GM21576 (cell line): ENCODE data around the gene RPAP3.

Experiments used
- ATAC-seq: cut with Tn5 transposase; IDR thresholded peaks from one replicate; pipeline ENCODE4 v1.9.1; 2021; ENCODE audit warnings: mild to moderate bottlenecking, moderate library complexity; ENCODE audit not compliant: unreplicated experiment

The RPAP3 gene

DNA sequence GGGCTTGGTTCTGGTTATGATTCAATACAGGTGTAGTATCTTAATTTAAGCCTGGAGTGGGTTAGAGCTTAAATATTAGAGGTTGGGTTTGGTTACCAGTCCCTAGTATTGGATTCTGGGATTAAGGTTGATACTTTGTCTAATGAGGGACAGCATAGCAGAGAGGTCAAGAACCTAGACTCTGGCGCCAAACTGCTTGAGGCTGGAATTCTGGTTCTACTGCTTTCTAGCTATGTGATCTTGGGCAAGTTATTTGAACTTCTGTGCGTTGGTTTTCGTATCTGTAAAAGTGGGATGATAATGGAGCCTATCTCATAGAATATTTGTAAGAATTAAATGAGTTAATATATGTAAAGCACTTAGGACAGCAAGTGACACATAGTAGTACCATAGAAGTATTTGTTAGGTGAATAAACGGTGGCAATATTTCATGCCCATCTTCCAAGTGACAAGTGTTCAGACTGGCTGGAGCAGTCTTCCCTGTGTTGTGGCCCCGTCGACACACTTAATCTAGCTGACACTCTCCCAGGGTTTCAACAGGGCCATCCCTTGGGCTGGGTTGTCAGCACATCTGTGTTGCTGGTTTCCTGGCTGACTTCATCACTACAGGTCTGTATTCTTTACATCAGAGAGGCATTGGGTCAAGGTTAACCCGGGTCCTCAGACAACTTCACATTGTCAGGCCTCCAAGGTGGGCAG is 16.5 kb upstream of the RPAP3 start:
- no peak for ATAC-seq

DNA sequence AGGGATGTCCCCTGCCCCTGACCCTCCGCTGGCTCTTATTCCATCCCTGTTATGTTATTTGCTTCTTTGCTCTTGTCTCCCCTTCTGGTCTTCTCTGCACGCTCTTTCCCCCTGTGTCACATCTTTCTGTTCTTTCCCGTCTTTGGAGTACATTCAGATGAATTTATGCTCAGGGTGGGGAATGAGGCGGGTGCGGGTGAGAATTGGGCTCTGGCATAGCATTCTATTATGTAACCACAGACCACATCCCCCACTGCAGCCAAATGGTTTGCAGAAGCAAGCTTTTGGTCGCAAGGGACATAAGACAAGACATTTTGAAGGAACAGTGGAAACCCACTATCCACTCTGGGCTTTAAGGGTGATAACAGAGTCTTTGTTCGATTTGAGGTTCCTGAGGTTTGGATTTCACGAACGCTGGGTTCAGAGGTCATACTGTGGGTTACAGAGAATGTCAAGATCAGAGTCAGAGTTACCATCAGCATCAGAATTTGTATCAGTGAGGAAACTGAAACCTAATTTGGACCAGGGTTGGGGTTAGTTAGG is 15.7 kb upstream of the RPAP3 start:
- no peak for ATAC-seq

DNA sequence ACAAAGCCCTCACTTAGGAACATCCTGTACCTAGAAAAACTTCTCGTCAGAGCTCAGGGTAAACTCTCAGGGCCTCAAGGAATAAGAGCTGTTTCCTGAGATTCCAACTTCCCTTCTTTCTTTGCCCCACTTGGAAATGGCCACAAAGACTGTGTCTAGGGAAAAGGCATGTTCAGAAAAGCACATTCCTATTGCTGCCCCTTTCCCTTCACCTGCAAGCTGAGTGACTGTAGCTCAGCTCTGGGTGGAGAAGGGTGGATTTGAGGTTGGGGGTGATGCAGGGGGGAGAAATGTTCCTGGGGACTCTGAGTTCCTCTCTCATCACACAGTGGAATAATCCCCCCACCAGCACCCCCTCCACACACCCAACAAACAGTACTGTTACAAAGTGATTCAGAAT is 12.7 kb upstream of the RPAP3 start:
- no peak for ATAC-seq

DNA sequence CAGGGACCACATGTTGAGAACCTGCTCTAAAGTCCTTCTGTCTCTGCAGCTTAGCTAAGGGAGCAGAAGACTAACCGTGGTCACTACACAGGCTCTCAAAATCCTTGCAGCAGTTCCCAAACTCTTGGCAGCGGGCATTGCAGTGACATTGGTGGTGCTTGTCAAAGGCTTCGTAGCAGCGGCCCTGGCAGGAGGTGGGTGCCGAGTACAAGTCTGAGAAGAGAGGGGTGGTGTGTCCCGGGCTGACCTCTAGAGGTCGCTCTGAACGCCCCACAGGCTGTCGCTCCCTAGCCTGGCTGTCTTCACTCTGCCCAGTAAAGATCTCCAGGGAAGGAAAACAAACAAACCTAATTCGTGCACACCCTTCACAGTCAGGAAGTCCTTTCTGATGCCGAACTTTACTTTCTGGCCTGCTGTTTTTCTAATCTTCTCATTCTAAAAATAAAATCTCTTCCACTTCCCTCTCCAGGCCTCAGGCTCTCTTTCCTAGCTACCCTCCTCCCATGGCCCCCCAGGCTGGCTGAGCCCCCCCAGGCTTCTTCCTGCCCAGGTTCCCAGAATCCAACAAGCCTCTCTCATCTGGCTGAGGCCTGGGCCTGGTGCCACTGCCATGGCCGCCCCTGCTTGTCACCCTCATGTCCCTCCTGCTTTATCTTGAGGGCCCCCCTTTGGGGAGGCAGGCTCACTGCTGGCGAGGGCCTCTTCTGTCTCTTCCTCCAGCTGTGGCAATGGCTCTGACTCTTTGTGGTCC is 11.8 kb upstream of the RPAP3 start:
- no peak for ATAC-seq

DNA sequence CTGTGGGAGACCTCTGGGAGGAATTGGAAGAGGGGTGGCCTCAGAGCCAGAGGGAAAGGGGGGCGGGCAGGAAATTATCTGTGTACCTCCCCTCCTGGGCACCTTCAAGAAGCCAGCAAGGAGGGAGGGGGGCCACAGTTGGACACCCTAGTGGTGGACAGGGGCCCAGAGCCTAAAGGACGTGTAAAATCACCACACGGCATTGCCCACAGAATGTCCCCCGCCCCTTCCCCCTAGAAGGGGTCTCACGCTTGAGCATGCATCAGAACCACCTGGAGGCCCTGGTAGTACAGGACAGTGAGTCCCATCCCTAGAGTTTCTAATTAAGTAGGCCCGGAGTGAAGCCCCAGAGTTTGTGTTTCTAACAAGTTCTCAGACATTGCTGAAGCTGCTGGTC is 11.2 kb upstream of the RPAP3 start:
- no peak for ATAC-seq

DNA sequence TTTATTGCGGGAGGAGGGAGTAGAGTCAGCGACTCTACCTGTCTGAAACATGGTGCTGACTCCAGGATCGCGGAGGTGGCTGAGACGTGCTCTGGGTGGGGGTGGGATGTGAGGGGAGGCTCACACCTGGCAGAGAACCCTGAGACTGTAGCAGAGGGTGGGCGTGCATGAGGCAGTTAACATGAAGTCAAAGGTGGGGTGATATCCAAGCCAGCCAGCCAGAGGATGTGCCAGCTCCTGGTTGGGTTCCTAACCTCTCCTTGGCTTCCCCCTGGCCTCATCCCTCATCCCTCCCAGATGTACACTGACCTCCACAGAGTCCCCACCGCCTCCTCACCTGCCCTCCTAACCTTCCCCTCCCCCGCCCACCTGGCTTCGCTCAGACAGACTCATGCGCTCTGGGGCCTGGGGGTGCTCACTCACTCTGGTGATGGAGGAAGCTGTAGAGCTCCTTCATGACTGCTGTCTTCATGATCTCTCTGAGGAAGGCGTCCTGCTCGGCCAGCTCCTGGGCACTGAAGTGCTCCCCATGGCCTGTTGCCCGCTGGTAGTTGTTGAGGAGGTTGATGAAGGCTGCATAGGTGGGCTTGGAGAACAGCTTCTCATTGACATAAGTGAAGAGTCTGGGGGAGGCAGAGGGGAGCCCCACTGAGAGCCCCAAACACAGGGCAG is 10.2 kb upstream of the RPAP3 start:
- no peak for ATAC-seq

DNA sequence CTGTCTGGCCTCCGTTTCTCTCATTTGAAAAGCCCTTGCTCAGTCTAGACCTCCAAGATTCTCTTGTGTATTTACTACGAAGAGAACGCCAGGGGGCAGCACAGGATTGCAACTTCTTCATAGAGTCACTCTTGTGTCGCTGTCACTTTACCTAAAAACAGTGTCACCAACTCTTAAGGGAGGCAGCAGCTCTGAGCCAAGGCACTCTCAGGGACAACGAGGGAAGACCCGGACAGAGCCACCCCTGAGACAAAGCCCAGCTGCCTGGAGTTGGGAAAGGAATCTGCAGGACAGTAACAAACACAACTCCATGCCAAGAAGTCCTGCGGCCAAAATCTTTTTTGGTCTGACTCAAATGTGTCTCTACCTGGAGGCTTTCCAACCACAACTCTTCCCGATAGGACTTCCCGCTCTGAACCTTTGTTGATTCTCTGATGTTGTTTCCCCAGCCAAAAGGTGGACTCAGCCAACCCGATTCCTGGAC is 9.6 kb upstream of the RPAP3 start:
- ATAC-seq, result peak; percentile 82

DNA sequence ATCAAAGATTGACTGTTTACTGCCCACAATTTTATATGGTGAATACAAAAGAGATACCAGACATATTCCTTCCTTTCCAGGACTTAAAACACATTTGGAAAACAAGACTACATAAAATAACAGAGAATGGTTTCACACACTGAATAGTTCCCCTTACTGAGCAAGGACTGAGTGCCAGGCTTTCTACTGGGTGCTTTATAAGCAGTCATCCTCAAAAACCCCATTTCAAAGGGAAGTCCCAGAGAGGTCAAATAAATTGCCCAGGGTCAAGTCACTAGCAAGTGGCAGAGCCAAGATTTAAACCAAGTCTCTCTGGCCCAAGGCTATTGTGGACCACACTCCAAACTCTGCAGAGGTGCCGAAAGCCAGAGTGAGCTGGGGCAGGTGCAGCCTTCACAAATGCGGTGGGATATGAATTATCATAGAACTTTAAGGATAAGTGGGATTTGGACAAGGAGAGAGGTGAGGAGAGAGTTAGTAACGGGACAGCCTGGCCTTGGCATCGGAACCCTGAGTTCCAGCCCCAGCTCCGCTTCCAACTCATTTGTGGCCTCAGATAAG is 9.1 kb upstream of the RPAP3 start:
- no peak for ATAC-seq

DNA sequence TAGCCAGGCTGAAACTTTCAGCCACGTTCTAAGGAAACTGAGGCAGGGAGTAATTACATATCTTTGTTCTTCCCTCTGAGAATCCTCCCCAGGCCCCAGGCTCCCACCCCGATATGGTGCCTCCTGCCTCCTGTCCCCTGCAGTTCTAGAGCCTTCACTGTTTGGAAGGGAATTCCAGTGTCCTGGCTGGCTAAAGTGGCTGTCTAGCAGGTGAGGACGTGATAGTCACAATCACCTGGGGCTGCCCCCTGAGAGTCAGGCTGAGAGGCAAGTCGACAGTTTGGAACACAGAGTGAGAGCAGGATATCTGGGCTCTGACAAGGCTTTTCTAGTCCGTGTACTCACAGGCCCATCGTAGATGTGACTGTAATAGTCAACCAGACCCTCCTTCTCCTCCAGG is 6.3 kb upstream of the RPAP3 start:
- no peak for ATAC-seq

DNA sequence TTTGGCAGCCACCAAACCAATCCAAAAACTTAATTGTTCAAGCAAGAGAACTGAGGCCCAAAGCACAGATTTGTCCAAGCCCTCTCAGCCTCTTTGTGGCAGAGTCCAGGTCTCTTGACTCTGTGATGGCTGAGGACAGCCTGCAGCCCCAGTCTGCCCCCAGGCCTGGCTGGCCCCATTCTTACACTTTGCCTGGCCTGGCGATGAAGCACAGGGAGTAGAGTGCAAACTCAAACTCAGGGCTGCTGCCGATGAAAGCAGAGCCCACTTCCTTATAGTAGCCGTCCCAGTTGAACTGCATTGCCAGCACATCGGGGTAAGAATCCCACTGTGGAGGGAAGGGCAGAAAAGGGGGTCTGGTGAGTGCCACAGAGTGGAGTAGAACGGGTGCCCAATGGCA is 5.6 kb upstream of the RPAP3 start:
- no peak for ATAC-seq

DNA sequence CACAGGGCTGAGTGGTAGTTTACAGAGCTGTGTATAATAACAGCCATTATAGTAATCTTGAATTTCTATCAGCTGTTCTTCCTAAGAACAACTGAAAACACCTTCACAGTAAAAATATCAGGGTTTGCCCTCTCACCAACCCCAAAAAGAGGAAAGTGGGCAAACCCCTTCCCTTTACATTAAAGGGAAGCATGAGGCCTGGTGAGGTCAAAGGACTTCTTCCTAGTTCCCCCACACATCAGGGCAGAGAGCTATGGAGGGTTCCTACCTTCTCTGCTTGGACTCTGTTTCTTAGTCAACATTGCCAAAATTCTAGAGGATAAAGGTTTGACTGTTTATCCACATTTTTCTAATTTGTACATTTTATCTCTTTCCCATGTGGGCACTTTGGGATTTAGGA is 4.4 kb upstream of the RPAP3 start:
- ATAC-seq, result no peak

DNA sequence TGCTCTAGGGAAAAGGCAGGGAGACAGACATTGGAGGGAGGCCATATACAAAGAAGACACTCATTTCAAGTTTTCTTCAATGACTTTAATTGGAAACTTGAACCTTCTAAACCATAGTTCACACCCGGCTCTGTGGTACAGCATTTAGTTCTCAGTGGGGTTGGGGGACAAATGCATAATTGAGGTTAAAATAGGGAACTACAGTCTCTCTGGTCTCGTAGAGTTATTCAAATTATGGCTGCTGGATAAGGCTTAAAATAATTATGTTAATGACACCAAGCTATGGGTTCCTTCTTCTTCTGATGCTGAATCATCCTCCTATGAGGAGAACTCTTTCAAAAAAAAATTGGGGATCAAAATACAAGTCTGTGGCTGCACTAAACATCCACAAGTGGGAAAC is 3.8 kb upstream of the RPAP3 start:
- no peak for ATAC-seq

DNA sequence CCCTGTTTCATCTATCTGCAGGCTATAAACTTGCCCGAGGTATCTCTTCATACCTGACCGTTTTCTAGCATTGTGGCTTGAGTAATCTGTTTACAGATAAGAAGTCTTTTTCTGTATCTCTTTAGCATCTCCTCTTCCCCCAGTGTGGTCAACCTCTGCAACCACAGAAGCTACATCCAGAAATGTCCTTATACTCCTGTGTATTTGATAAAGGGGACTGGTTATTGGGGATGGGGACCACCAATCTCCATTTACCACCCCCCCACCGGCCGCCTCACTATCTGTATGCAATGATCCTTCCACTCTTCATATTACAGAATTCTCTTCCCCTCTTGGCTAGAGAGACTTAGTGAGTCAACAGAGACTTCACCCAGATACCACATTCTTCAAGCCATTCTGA is 3.4 kb upstream of the RPAP3 start:
- no peak for ATAC-seq

DNA sequence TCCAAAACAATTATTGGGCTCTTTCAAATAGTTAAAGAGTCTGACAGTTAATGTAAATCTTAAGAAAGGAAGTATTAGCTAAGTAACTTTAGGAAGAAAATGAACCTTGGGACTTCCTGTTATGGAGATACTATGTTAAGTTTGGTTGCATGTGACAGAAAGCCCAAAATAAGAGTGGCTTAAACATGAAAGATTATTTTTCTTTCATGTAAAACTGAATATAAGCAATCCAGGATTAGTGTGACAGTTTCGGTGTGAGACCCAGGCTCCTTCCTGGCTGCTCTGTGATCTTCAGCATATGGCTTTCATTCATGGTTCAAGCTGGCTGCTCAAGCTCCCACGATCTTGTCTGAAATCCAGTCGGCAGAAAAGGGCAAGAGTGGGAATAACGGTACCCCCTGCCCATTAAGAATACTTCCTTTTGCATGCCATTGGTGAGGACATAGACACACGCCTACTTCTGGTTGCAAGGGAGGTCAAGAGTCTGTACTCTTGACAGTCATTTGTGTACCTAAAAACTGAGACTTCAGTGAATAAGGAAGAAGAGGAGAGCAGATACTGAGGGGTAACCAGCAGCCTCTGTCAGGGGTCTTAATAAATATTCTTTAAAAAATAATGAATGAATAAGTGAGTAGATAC is 2.2 kb upstream of the RPAP3 start:
- ATAC-seq, result no peak

DNA sequence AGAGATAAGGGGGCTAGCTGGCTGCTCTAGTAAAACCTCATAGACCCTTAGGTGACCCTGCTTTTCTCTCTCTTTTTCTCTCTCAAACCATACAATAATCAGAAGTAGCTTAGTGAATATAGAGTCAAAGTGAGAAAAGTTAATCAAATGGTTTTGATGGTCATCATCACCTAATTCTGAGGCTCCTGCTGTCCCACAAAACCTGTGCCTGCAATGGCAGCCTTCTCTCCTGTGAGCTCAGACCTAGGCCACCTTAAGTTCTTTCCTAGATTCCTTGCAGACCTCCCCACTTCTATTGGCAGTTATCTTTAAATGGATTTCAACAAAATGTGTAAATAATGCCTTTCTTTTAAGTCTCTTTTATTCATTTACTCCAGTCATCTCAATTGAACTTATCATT is 1.5 kb upstream of the RPAP3 start:
- ATAC-seq, result no peak

DNA sequence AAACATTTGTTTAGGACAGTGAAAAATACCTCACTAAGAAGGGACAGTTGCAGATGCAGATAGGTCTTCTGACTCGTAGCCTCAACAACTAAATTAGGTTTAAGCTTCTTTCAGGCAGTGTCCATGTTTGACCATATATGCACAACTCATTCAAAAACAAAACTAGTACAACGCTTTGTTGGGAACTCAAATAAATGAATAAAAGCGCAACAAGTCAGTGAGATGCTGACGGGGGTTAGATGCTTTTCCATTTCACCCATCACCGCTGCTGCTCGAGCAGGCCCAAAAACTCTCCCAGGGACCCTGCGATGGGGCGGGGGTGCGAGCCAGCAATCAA is 633 bp downstream of the RPAP3 start:
- no peak for ATAC-seq

DNA sequence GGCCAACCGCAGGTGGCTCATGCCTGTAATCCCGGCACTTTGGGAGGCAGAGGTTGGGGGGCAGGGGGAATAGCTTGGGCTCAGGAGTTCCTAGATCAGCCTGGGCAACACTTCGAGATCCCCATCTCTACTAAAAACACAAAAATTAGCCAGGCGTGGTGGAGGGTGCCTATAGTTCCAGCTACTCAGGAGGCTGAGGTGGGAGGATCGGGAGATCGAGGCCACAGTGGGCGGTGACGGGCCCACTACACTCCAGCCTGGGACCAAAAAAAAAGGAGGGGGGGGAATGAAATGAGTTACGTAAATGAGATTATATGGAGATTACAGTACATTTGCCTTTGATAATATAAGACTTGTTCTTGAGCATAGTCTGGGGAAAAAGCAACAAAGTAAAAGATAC is 1.1 kb downstream of the RPAP3 start:
- no peak for ATAC-seq

DNA sequence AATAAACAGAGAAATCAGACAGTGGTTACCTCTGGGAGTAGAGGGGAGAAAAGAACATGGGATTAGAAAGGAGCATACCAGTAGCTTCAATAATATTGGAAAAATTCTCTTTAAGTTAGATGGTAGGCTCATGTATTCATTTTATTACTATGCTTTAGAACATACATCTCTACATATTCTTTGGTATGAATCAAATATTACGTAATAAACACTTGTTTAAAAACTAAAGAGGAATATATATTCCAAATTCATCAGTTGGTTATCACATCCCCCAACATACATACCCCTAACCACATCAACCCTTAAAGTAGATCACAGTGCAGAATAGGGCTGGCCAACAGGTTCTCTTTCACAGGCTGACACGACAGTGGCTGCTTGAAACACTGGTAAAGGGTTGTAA is 5.6 kb downstream of the RPAP3 start:
- ATAC-seq, result no peak

DNA sequence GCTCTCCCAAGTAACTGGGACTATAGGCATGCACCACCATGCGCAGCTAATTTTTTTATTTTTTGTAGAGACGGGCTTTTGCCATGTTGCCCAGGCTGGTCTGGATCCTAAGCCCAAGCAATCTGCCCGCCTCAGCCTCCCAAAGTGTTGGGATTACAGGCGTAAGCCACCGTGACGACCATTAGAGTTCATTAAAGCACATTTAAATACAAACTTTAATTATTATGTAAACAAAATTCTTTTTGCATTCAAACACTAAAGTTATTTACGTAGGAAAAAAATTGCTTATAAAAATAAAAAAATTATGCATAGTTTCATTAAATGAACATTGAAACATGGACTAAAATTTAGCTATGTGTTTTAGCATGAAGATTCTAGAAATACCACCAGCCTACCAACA is 7.2 kb downstream of the RPAP3 start:
- ATAC-seq, result no peak

DNA sequence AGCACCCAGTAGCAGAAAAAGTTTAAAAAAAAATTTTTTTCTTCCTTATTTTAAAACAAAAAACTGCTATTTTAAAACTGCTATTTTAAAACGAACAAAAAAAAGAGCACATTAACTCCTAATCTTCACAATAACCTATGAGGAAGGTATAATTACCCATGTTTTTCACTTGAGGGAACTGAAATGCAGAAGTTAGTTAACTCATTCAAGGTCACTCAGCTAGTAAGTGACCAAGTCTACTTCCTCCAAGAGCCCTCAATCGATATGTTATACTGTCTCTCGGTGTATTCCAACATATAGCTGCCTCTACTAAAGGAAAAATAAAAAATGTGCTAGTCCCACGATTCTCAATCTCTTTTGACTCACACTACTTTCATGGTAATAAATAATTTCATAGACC is 7.8 kb downstream of the RPAP3 start:
- no peak for ATAC-seq

DNA sequence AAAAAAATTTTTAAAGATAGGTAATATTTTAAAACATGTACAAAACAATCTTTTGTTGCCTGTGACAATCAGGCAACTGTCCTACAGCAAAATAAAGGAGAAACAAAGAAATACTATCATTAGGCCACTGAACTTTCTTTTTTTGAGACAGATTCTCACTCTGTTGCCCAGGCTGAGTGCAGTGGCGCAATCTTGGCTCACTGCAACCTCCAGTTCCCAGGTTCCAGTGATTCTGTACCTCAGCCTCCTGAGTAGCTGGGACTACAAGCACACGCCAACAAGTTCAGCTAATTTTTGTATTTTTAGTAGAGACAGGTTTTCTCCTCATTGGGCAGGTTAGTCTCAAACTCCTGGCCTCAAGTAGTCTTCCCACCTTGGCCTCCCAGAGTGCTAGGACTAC is 16.6 kb downstream of the RPAP3 start:
- no peak for ATAC-seq
